NCI-H82 treated with DMSO at 0.1 percent for 48 hours (cell line): ENCODE data around the gene NBPF11.
A peak's percentile ranks its signal among the peaks of the same experiment; 100 is the strongest.
"Not testable (repeated sequence)": the region's sequence is repeated elsewhere in the genome, so short reads cannot be mapped to it uniquely, and the experiment has no call there.

Experiments used
- DNase-seq: peaks from one replicate; lab custom pipeline; 2025; ENCODE audit not compliant: unreplicated experiment; lab: John Stamatoyannopoulos, UW

Gene NBPF11

GRCh38 chr1:148151911-148152656 lies at the start of gene NBPF11:
NBPF11 (minus strand) TSS chr1:148152281; CDS start chr1:148127003, 25,278 bp downstream.
- peak; percentile 60 for DNase-seq

GRCh38 chr1:148197396-148197795 lies 45.3 kb upstream of the NBPF11 start:
- DNase-seq: not testable (repeated sequence)

GRCh38 chr1:148196949-148197348 lies 44.9 kb upstream of the NBPF11 start:
- not testable (repeated sequence) for DNase-seq

- not testable (repeated sequence) for DNase-seq
Measured at GRCh38 chr1:148195115-148195514, 43.0 kb upstream of the NBPF11 start.

GRCh38 chr1:148188768-148189167 lies 36.7 kb upstream of the NBPF11 start:
- not testable (repeated sequence) for DNase-seq

- DNase-seq: not testable (repeated sequence)
Measured at GRCh38 chr1:148178682-148179081, 26.6 kb upstream of the NBPF11 start.

- not testable (repeated sequence) for DNase-seq
Measured at GRCh38 chr1:148175414-148175813, 23.3 kb upstream of the NBPF11 start.

GRCh38 chr1:148171995-148172394 lies 19.9 kb upstream of the NBPF11 start:
- DNase-seq: not testable (repeated sequence)

- no peak for DNase-seq
Measured at GRCh38 chr1:148166558-148167492, 14.7 kb upstream of the NBPF11 start.

GRCh38 chr1:148162363-148162762 lies 10.3 kb upstream of the NBPF11 start:
- DNase-seq: no peak

- DNase-seq: no peak
Measured at GRCh38 chr1:148161053-148161901, 9.2 kb upstream of the NBPF11 start.

GRCh38 chr1:148160343-148161052 lies 8.4 kb upstream of the NBPF11 start:
- no peak for DNase-seq

- DNase-seq: no peak
Measured at GRCh38 chr1:148160048-148160342, 7.9 kb upstream of the NBPF11 start.

GRCh38 chr1:148158341-148159003 lies 6.4 kb upstream of the NBPF11 start:
- no peak for DNase-seq

- DNase-seq: not testable (repeated sequence)
Measured at GRCh38 chr1:148157803-148158202, 5.7 kb upstream of the NBPF11 start.

- not testable (repeated sequence) for DNase-seq
Measured at GRCh38 chr1:148155494-148156275, 3.6 kb upstream of the NBPF11 start.

- not testable (repeated sequence) for DNase-seq
Measured at GRCh38 chr1:148152795-148153194, 714 bp upstream of the NBPF11 start.

GRCh38 chr1:148151371-148151819 lies 686 bp downstream of the NBPF11 start:
- not testable (repeated sequence) for DNase-seq

GRCh38 chr1:148150945-148151344 lies 1.1 kb downstream of the NBPF11 start:
- DNase-seq: not testable (repeated sequence)
